Spleen (tissue), 7 donors: Measurements from ENCODE around the gene BMP2.

Experiments used
- CTCF ChIP-seq, 11 experiments: fragments of 200-600 bp in 7 of 11; fragments of 450-650 bp in 4 of 11; sonication (generic) in 4 of 11; IDR thresholded peaks in 8 of 11; conservative IDR thresholded peaks in 3 of 11; 1 replicate in 7 of 11; 2 replicates in 4 of 11; pipeline versions ENCODE4 v1.4.0 to v1.8.0; 2016 to 2021; ENCODE audit warnings: antibody characterized with exemption in 11 of 11, inconsistent platforms in 4 of 11, mild to moderate bottlenecking in 1 of 11
- POLR2A ChIP-seq, 3 donors: fragments of 450-650 bp; IDR thresholded peaks; one replicate each; pipeline ENCODE4 v1.5.1; 2017; ENCODE audit warnings: antibody characterized with exemption in 3 of 3, mild to moderate bottlenecking in 1 of 3
- POLR2AphosphoS5 ChIP-seq, 3 donors: sonication (generic); formaldehyde crosslinking; IDR thresholded peaks; one replicate each; pipeline ENCODE4 v1.5.1; 2017; ENCODE audit warnings: antibody characterized with exemption in 3 of 3
- donor health status: DM: no; HTN: no; CAD: no; lungs with moderate emphysema.
- donor health status: DM: no; HTN: no; CAD: no.
- donor health status: DM: no; HTN: no; CAD: no.

DNA sequence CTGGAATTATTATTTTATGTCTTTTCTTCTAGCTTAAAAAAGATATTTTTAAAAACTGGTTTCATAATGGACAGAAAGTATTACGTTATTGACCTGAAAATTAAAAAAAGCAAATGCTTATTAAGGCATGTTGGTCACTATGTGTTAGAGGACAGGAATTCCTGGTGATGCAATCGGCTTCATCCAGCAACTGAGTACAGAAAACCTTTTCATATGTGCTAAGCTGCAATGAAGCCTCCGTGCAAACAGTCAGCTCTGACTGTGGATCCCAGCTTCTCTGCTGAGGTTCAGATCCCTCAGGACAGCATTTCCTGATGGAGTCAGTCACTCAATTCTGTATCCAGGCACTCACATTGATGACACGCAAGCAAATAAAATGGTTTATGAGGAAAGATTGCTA lies 22.7 kb upstream of the BMP2 start:
- TF ChIP-seq POLR2A (IDR thresholded peaks at IDR 0.05), result no peak
- TF ChIP-seq CTCF (IDR thresholded peaks at IDR 0.05 in 8 of 11, conservative IDR thresholded peaks at IDR 0.05 in 3 of 11), result no peak
- TF ChIP-seq POLR2AphosphoS5 (IDR thresholded peaks at IDR 0.05), result no peak
